GM19351 (cell line): ENCODE measurements around the gene CENPF.

ENCODE experiments used
- ATAC-seq: cut with Tn5 transposase; IDR thresholded peaks from one replicate; pipeline ENCODE4 v1.9.1; 2021; ENCODE audit warnings: mild to moderate bottlenecking, moderate library complexity; ENCODE audit not compliant: unreplicated experiment

CENPF gene

DNA sequence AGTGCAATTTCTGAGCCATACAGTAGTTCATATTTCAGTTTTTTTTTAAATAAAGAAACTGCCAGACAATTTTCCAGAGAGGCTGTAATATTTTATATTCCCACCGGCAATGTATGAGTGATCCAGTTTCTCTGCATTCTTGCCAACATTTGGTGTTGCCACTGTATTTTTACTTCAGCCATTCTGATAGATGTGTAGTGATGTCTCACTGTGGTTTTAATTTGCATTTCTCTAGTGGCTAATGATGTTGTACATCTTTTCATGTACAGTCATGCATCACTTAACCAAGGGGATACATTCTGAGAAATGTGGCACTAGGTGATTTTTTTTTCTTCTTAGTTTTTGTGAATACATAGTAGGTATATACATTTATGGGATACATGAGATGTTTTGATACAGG lies 99.6 kb downstream of the CENPF start:
- no peak for ATAC-seq

DNA sequence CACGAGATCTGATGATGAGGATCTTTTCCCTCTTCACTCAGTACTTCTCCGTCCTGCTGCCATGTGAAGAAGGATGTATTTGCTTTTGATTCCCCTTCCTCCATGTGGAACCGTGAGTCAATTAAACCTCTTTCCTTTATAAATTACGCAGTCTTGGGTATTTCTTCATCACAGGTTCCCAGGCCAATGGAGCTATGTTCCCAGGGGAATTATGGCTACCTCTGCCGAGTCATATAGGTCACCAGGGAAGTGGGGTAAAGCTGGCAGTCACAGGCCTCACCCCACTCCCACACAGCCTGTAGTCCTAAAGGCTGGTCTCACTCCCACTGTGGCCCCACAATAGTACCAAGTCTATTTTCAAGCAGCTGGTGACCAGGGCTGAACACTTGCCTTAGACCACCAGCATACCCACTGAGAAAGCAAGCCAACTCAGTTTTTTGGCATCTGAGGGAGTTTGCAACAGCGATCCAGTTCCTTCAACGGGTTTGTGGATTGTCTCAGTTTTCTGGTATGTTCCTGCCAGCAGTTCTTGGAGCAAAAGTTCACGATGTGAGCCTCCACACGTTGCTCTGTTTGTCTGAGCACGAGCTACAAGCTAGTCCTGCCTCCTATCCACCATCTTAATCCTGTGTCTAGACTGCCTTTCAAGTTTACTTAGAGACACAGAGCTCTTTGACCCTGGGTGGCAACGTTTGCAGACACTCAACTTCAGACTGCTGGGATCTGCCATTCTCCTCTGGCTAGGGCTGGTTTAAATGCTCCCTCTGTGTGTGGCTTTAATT lies 104.5 kb downstream of the CENPF start:
- ATAC-seq = no peak

DNA sequence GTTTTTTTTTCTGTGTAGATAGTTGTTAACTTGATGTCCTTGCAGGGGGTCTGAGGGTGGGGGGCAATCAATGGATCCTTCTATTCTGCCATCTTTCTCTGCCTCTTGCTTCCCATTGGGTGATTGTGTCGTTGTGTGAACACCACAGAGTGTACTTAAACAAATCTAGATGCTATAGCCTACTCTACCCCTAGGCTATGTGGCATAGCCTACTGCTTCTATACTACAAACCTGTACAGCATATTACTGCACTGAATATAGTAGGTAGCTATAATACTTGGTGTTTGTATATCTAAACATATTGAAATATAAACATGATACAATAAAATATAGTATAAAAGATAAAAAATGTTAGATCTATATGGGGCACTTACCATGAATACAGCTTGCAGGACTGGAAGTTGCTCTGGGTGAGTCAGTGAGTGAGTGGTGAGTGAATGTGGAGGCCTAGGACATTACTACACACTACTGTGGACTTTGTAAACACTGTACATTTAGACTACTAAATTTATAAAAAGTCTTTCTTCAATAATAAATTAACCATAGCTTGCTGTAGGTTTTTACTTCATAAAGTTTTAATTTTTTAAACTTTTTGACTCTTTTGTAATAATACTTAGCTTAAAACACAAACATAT lies 105.4 kb downstream of the CENPF start:
- ATAC-seq = no peak

DNA sequence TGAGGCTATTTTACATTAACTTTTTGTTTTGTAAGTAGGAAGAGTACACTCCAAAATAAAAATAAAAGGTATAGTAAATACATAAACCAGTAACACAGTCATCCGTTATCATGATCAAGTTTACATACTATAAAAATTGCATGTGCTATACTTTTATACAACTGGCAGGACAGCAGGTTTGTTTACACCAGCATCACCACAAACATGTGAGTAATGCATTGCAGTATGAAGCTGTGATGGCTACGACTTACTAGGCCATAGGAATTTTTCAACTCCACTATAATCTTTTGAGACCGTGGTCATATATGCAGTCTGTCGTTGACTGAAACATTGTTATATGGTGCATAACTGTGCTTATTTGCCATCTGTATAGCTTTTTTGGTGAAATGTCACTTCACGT lies 106.2 kb downstream of the CENPF start:
- ATAC-seq = no peak

DNA sequence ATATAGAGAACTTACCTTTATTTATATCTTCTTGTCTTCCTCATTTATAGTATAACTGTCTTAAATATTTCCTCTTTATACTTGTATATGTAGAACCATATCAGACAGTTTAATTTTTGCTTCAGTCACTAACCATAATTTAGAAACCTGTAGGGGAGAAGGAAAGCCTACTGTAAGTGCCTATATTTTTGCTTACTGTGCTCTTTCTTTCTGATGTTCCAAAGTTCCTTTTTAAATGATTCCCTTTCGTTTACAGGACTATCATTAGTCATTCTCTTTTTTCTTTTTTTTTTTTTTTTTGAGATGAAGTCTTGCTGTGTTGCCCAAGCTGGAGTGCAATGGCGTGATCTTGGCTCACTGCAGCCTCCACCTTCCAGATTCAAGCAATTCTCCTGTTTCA lies 109.7 kb downstream of the CENPF start:
- ATAC-seq = no peak
